Stimulated activated CD4-positive, alpha-beta T cell treated with anti-CD3 and anti-CD28 coated beads, Interleukin-1b, Interleukin-23, amount 100 ng/mL, for 24 hours (primary cell): ENCODE measurements around the gene PDE6D.

Source experiments
- DNase-seq, 4 experiments: peaks; one replicate each; pipeline ENCODE4 v3.0.0-alpha.2; 2020; ENCODE audit warnings: low read depth in 4 of 4, low spot score in 1 of 4

PDE6D gene

GRCh38 chr2:231684314-231685223 lies 96.5 kb downstream of the PDE6D start:
- no peak for DNase-seq

DNA sequence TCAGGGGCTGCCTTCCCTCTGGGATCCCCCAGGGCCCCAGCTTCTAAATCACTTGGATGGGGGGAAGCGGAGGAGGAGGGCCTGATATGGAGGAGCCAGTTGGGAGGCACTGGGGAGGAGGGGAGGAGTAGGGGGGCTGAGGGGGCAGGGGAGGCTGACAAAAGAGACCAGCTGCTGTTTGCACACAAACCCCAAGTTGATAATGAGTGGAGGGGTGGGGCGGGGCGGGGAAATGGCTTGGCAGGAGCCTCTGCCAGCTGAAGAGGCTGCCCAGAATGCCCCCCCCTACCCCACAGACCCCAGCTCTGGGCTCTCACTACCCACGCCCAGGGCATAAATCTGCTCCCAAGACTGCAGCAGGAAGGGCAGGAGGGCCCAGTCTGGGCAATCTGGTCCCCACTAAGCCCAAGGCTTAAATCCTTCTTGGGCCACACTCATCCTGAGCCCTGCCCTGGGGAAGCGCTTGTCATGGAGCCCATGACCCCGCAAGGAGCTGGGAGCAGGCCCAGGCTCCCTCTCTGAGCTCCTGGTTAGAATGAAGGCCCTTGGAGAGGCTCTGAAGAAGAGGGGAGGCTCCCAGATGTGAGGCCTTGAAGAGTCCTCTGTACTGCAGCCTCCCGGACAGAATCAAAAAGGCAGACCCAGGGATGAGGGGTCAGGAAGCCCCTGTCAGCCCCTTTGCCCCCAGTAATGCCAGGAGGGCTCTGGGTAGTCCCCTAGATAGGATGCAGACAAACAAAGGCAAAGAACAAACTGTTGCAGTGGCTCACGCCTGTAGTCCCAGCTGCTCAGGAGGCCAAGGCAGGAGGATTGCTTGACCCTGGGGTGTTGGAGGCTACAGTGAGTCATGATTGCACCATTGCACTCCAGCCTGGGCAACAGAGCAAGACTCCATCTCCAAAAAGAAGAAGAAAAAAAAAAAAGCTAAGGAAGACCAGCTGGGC lies 97.5 kb downstream of the PDE6D start:
- DNase-seq = no peak

DNA sequence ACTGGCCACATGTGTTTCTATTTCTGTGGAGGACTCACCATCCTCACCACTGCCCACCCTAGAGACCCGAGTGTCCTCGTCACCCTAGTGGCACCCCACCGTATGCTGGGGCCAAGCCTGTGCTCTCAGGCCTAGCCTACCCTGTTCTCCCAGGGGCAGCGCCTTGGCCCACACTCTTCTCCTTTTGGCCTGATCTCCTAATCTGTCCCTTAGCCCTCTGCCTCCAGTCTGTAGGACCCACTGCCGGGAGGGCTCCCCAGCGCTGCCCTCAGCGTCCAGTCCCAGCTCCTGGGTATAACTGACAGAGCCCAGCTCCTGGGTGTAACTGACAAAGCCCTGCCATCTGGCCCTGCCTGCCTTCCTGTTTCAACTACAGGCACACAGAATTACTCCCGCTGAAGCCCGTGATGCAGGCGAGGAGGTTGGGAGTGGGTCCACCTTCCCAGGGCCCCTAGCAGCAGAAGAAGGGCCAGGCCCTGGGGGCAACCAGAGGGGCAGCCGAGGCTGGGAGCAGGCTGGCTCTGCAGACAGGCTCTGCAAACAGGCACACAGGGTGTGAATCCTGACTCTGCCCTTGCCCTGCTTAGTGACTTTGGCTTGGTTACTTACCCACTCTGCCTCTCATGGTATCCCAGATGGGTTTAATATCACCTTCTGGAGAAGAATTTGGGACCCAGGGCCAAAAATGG lies 98.3 kb downstream of the PDE6D start:
- DNase-seq = no peak
